Measurements from ENCODE around the gene CFAP54.

GRCh38 chr12:96482086-96482485 is 7.3 kb upstream of the CFAP54 start:
- no peak for TF ChIP-seq SNAI2 (CRISPR knock-in tag; IDR thresholded peaks at IDR 0.05)
- TF ChIP-seq BACH2 (CRISPR knock-in tag; IDR thresholded peaks at IDR 0.05; ENCODE audit: borderline replicate concordance), result no peak
- TF ChIP-seq PATZ1 (CRISPR knock-in tag; IDR thresholded peaks at IDR 0.05; ENCODE audit: borderline replicate concordance), result no peak
- no peak for TF ChIP-seq RARB (CRISPR knock-in tag; IDR thresholded peaks at IDR 0.05)
- no peak for TF ChIP-seq ZNF565 (CRISPR knock-in tag; conservative IDR thresholded peaks at IDR 0.05; ENCODE audit: low read depth)
- TF ChIP-seq CSRNP3 (CRISPR knock-in tag; IDR thresholded peaks at IDR 0.05), result no peak
- TF ChIP-seq CREB5 (CRISPR knock-in tag; IDR thresholded peaks at IDR 0.05; ENCODE audit: low read depth), result no peak
- TF ChIP-seq POU6F1 (CRISPR knock-in tag; IDR thresholded peaks at IDR 0.05; ENCODE audit: borderline replicate concordance, low read depth), result no peak

Measured in SK-N-SH treated with all-trans-retinoic acid at 6 μM for 48 hours (cell line).